Sciatic nerve (tissue), 2 donors: ENCODE measurements around the gene ADTRP. TPM values are rescaled to one million over a fixed set of nuclear protein-coding genes. Genes with fewer than 3 reads are reported as not detected.
"Not testable (repeated sequence)": the region's sequence is repeated elsewhere in the genome, so short reads cannot be mapped to it uniquely, and the experiment has no call there.

Experiments
- ATAC-seq: fragments of 200-7000 bp; cut with Tn5 transposase; one replicate; pipeline ENCODE4 v1.9.1; 2020; ENCODE audit warnings: mild to moderate bottlenecking, moderate library complexity
- DNase-seq: peaks from one replicate; pipeline ENCODE4 v3.0.0-alpha.2; 2020; ENCODE audit warnings: low spot score
- intact Hi-C: fragments of 100-400 bp; cut with DNase I; formaldehyde crosslinking; loops from one replicate; pipeline ENCODE4 v1.14.2; 2022
- total RNA-seq: library from RNA; stranded (reverse); fragmentation: NEBNext Ultra II Directional; extraction: Animal tissue kit (Norgen Biotek cat#: 25700); gene quantifications from one replicate; pipeline ENCODE4 v1.2.1, GENCODE V29; 2021
- donor health status: DM: no; HTN: no; CAD: no.
- donor health status: DM: no; HTN: no; CAD: no.

Gene ADTRP
- total RNA-seq, 1 donor from 2014 or later = 0.76 TPM

GRCh38 chr6:11711984-11712711 lies 66.5 kb downstream of the ADTRP start:
- DNase-seq = no peak
- ATAC-seq = no peak
- intact Hi-C loops = no loop called here

- intact Hi-C loops = no loop called here
- peak; percentile 35 for ATAC-seq
- no peak for DNase-seq
These were observed 67.3 kb downstream of the ADTRP start for GRCh38 chr6:11711003-11711983.

DNA sequence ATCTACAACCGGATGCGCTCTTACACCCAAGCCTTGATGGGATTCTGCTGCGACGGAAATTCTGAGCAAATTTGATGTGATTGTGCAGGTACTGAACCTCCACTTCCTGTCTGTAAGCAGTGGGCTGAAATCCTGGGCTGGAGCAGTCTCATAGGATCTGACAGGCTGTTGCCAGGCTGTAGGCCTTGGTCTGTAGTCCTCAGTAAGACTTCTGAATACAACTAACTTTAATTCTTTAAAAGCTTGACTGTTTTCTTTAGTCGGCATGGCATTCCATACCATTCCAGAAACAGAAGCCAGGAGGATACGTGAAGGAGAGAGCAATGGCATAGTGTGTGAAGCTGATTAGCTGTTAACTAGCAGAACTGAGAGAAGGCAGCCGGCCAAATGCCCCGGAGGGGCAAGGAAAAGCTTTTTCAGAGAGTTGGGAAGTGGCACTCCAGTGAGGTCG lies 68.3 kb downstream of the ADTRP start:
- DNase-seq (no peak), ATAC-seq (no peak)
- intact Hi-C loops = no loop called here

DNA sequence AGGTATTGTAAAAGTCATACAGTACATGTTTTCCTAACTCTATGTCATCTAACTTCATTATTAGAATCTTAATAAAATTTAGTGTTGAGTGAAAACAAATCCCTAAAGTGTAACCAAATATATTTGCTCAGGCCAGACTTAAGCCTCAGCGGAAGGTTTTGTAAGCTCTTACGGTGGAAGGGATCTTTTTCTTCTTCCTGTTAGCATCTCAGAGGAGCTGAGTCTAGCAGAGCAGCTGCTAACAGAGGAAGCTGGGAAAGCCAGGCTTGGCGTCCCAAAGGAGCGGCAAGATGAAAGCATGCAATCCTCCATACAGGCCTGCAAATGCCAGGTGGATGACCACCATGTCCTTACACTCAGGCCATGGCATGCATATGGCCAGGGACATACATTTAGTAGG lies 72.4 kb downstream of the ADTRP start:
- DNase-seq = no peak
- intact Hi-C loops = loop anchor here (10.0 kb wide), 1 partner anchor 309 kb away; the partner anchor contains the start of gene HIVEP1
- ATAC-seq = peak; percentile 74

GRCh38 chr6:11705483-11705882 lies 73.1 kb downstream of the ADTRP start:
- intact Hi-C loops = loop anchor here (10.0 kb wide), 1 partner anchor 309 kb away; the partner anchor contains the start of gene HIVEP1

GRCh38 chr6:11705069-11705468 lies 73.5 kb downstream of the ADTRP start:
- DNase-seq = no peak
- intact Hi-C loops = loop anchor here (10.0 kb wide), 1 partner anchor 310 kb away; the partner anchor contains the start of gene HIVEP1
- no peak for ATAC-seq

More at GRCh38 chr6:11705483-11705882, 73.1 kb downstream of the ADTRP start:
- no peak for DNase-seq
- peak; percentile 69 for ATAC-seq

DNA sequence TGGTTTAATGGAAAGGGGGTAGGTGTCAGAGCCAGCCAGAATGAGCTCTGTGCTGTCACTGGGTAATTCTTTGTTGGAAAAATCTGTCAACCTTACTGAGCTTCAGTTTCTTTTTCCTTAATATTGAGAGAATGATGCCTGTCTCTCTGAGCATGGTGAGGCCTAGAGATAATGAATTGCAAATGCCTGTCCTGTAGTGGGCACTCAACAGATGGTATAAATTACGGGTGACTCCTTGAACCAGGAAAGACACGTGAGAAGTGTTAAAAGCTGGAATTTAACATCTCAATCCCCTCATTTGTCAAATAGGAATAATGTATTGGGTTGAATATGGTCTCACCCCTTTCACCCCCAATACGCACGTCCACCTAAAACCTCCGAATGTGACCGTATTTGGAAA lies 74.9 kb downstream of the ADTRP start:
- ATAC-seq (no peak), DNase-seq (no peak)
- intact Hi-C loops = loop anchor here (10.0 kb wide), 1 partner anchor 311 kb away; the partner anchor contains the start of gene HIVEP1

DNA sequence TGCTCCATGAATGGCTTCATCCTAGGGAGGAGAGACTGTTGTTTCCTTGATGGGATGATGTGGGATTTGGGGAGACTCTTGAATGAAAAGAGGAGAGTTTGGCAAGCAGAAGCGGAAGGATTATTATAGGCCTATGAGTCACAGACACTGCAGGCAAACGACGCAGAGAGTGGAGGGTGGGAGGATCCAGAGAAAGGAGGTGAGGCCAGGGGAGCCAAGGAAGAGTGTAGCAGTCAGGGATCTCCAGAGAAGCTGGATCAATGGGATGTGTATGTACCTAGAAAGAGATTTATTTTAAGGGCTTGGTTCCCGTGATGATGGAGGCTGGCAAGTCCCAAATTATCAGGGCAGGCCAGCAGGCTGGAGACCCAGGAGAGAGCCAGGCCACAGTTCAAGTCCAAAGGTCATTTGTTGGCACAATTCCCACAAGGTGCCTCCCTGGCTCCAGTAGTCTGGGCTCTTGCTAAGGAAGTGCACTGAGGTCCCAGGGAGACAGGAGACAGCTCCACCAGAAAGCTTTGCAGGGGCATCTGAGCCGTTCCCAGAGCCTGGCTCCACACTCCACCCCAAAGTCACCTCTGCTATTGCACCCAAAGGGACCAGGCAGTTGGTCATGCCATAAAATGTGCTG lies 76.0 kb downstream of the ADTRP start:
- ATAC-seq (no peak), DNase-seq (no peak)
- intact Hi-C loops = loop anchor here (10.0 kb wide), 1 partner anchor 312 kb away; the partner anchor contains the start of gene HIVEP1

GRCh38 chr6:11702089-11702488 lies 76.5 kb downstream of the ADTRP start:
- intact Hi-C loops = loop anchor here (10.0 kb wide), 1 partner anchor 313 kb away; the partner anchor contains the start of gene HIVEP1
- no peak for ATAC-seq
- no peak for DNase-seq

GRCh38 chr6:11701573-11701972 lies 77.0 kb downstream of the ADTRP start:
- DNase-seq (no peak), ATAC-seq (no peak)
- intact Hi-C loops = loop anchor here (10.0 kb wide), 1 partner anchor 313 kb away; the partner anchor contains the start of gene HIVEP1

GRCh38 chr6:11700118-11700718 lies 78.4 kb downstream of the ADTRP start:
- no peak for DNase-seq
- ATAC-seq = no peak
- intact Hi-C loops = loop anchor here (10.0 kb wide), 1 partner anchor 315 kb away; the partner anchor contains the start of gene HIVEP1

DNA sequence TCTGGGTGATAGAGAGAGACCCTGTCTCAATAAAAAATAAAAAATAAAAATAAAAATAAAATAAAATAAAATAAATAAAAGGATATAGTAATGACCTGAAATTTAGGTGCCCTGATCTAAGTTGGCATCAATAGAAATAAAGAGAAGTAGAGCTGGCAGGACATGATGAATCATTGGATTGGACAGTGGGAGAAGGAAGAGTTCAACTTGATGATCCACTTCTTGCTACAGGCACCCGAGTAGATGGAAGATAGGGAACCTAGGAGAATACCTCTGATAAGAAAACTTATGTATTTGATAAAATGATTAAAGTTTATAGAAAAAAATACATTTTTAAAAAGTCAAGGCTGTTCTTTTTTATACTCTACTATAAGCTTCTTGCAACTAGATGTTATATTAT lies 79.0 kb downstream of the ADTRP start:
- DNase-seq = no peak
- intact Hi-C loops = no loop called here
- no peak for ATAC-seq

GRCh38 chr6:11692451-11693376 lies 85.9 kb downstream of the ADTRP start:
- ATAC-seq (no peak), DNase-seq (no peak)
- intact Hi-C loops = no loop called here

GRCh38 chr6:11689847-11690246 lies 88.8 kb downstream of the ADTRP start:
- DNase-seq (no peak), ATAC-seq (no peak)
- intact Hi-C loops = no loop called here

DNA sequence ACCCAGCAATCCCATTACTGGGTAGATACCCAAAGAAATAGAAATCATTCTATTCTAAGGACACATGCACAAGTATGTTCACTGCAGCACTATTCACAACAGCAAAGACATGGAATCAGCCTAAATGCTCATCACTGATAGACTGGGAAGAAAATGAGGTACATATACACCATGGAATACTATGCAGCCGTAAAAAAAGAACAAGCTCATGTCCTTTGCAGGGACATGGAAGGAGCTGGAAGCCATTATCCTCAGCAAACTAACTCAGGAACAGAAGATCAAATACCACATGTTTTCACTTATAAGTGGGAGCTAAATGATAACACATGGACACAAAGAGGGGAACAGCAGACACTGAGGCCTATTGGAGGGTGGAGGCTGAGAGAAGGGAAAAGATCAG lies 89.2 kb downstream of the ADTRP start:
- intact Hi-C loops, ATAC-seq, DNase-seq: not testable (repeated sequence)

DNA sequence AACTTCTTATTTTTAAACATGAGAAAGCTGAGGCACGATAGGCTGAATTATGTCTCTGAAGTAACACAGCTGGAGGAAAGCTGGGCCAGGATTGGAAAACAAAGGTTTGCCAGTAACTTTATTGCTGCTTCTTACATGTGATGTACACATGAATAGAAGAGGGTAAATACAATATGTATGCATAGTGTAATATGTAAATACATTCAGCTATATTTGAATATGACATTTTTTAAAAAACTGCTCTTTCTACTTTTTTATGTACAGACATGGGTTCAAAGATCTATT lies 90.2 kb downstream of the ADTRP start:
- intact Hi-C loops = no loop called here
- no peak for ATAC-seq
- DNase-seq = no peak

DNA sequence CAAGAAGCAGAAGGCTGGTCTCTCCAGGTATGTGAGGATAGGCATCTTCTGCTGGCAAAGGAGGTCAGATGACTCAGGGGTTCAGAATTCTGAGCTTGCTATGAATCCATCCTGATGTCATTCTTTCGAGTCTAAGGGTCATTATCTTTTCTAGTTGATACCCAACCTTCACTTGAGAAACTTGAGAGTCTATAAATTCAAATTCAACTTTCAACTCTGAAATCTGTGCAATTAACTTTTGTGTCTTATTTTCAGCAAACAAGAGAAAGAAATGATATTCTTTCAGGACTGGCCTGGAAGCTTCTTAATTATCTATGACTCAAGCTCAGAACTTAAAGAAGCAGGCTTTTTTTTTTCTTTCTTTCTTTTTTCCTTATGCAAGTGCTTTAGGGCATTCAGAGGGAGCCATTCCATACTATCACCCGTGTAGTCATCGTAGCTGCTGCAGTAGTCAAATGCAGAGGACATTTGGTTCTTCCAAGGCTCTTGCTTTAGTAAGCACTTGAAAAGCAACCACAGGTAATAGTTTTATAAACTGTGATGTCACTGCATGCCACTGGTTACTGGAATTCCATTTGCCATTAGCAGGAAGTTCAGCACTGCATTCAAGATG lies 93.0 kb downstream of the ADTRP start:
- intact Hi-C loops = no loop called here
- ATAC-seq = no peak
- no peak for DNase-seq
